HepG2 (cell line): ENCODE results near the gene CD320. TPM values are rescaled to one million over a fixed set of nuclear protein-coding genes. Genes with fewer than 3 reads are reported as not detected.

Experiments used
- ATAC-seq: fragments of 200-7000 bp; cut with Tn5 transposase; 3 replicates; pipeline ENCODE4 v1.9.1; 2020; ENCODE audit warnings: mild to moderate bottlenecking, moderate library complexity
- BruUV-seq: library from RNA; stranded (reverse); fragments of 400-500 nt; replicated peaks from 2 replicates; lab custom pipeline; 2021; lab: Mats Ljungman, UMichigan
- CTCF ChIA-PET: fragments of 300-600 bp; formaldehyde crosslinking; extraction: SDS; loops from one replicate; lab custom pipeline; 2021; ENCODE audit warnings: low total read pairs, inconsistent platforms, low intra/inter-chr PET ratio; lab: Yijun Ruan, JAX
- POLR2A ChIA-PET: fragments of 350-600 bp; sonication (Branson Sonifier 250); formaldehyde crosslinking; loops from one replicate; lab custom pipeline; 2020; ENCODE audit warnings: antibody characterized with exemption, inconsistent platforms; lab: Yijun Ruan, JAX
- DNase-seq: peaks from one replicate; pipeline ENCODE4 v3.0.0-alpha.2; 2015; ENCODE audit warnings: low spot score
- FAIRE-seq: peaks from 3 replicates; lab custom pipeline; 2011; peaks lifted over from hg19 to GRCh38; lab: Jason Lieb, UNC
- H2AFZ ChIP-seq: one replicate; pipeline ENCODE4 v1.6.1; 2011; ENCODE audit warnings: low read length, inconsistent platforms
- H3K27ac ChIP-seq: fragments of 300-600 bp; 3 replicates; pipeline ENCODE4 v1.8.0; 2011; ENCODE audit warnings: mixed run types, mild to moderate bottlenecking, mixed read lengths, low read length, inconsistent platforms; ENCODE audit not compliant: insufficient read depth; ENCODE audit errors: extremely low read length
- H3K27me3 ChIP-seq, 2 experiments: fragments of 200-600 bp in 1 of 2; 2 replicates in 1 of 2; 3 replicates in 1 of 2; pipeline versions ENCODE4 v1.6.0 to v1.8.0; 2011; ENCODE audit warnings: low read length in 2 of 2, mild to moderate bottlenecking in 2 of 2, moderate library complexity in 2 of 2, inconsistent platforms in 1 of 2; ENCODE audit not compliant: insufficient read depth in 2 of 2, control insufficient read depth in 1 of 2
- H3K36me3 ChIP-seq, 2 experiments: fragments of 200-600 bp in 1 of 2; replicated peaks in 1 of 2; 2 replicates in 1 of 2; 3 replicates in 1 of 2; pipeline versions ENCODE4 v1.5.1 to v1.8.0; 2011; ENCODE audit warnings: low read length in 2 of 2, inconsistent platforms in 1 of 2; ENCODE audit not compliant: insufficient read depth in 2 of 2, control insufficient read depth in 1 of 2
- H3K4me1 ChIP-seq: 2 replicates; pipeline ENCODE4 v1.5.1; 2012; ENCODE audit warnings: low read length, inconsistent platforms; ENCODE audit not compliant: insufficient read depth
- H3K4me2 ChIP-seq: 2 replicates; pipeline ENCODE4 v1.6.0; 2011; ENCODE audit warnings: low read depth, low read length, inconsistent platforms
- H3K4me3 ChIP-seq, 3 experiments: fragments of 200-600 bp in 1 of 3; sonication (generic), shearing (Covaris generic) in 1 of 3; replicated peaks in 1 of 3; 2 replicates each; pipeline ENCODE4 v1.5.1; 2011 to 2016; ENCODE audit warnings: low read length in 3 of 3, inconsistent platforms in 2 of 3, low read depth in 2 of 3, mild to moderate bottlenecking in 2 of 3, control low read depth in 1 of 3, mixed read lengths in 1 of 3; ENCODE audit not compliant: insufficient read depth in 1 of 3
- H3K79me2 ChIP-seq: one replicate; pipeline ENCODE4 v1.6.1; 2011; ENCODE audit warnings: low read length, inconsistent platforms; ENCODE audit not compliant: insufficient read depth
- H3K9ac ChIP-seq: 2 replicates; pipeline ENCODE4 v1.6.0; 2011; ENCODE audit warnings: mild to moderate bottlenecking, low read depth, low read length, inconsistent platforms; ENCODE audit not compliant: insufficient read depth
- H3K9me3 ChIP-seq: 2 replicates; pipeline ENCODE4 v1.5.1; 2012; ENCODE audit warnings: mild to moderate bottlenecking, low read length
- H4K20me1 ChIP-seq: 2 replicates; pipeline ENCODE4 v1.6.0; 2011; ENCODE audit warnings: inconsistent platforms, mild to moderate bottlenecking, low read length, moderate library complexity; ENCODE audit not compliant: insufficient read depth
- ASH2L ChIP-seq: fragments of 300-600, 200-600 bp; sonication (generic); IDR thresholded peaks from 2 replicates; pipeline ENCODE4 v1.7.0; 2017; ENCODE audit warnings: low read depth, mild to moderate bottlenecking, moderate library complexity, mixed read lengths, low read length; ENCODE audit not compliant: insufficient read length
- HIC2 ChIP-seq: sonication (generic); formaldehyde crosslinking; IDR thresholded peaks from 2 replicates; pipeline ENCODE4 v1.9.0; 2022; ENCODE audit warnings: low read depth, missing genetic modification reagents
- MIXL1 ChIP-seq: IDR thresholded peaks from 2 replicates; pipeline ENCODE4 v1.6.1; 2016
- MTERF4 ChIP-seq: sonication (generic); formaldehyde crosslinking; IDR thresholded peaks from 2 replicates; pipeline ENCODE4 v1.8.0; 2023; ENCODE audit warnings: mild to moderate bottlenecking, missing genetic modification reagents
- NKX3-1 ChIP-seq: sonication (generic); formaldehyde crosslinking; IDR thresholded peaks from 2 replicates; pipeline ENCODE4 v1.5.0; 2020; ENCODE audit warnings: missing genetic modification reagents
- NR2F2 ChIP-seq: IDR thresholded peaks from 2 replicates; pipeline ENCODE4 v1.6.1; 2012; ENCODE audit warnings: low read depth, inconsistent platforms, borderline replicate concordance
- POLR2G ChIP-seq: fragments of 200-400 bp; formaldehyde crosslinking; IDR thresholded peaks from 2 replicates; pipeline ENCODE4 v1.6.1; 2018; ENCODE audit warnings: mild to moderate bottlenecking, low read depth, low read length, moderate library complexity
- SUZ12 ChIP-seq: fragments of 150-350 bp; IDR thresholded peaks from 2 replicates; pipeline ENCODE4 v1.6.1; 2014; ENCODE audit warnings: low read depth, low read length
- ZBTB8A ChIP-seq: sonication (generic); formaldehyde crosslinking; IDR thresholded peaks from 2 replicates; pipeline ENCODE4 v1.4.0; 2020; ENCODE audit warnings: mild to moderate bottlenecking, low read depth, missing genetic modification reagents, borderline replicate concordance
- ZFY ChIP-seq: sonication (generic); formaldehyde crosslinking; IDR thresholded peaks from 2 replicates; pipeline ENCODE4 v1.4.0; 2020; ENCODE audit warnings: missing genetic modification reagents
- ZNF431 ChIP-seq: sonication (generic); formaldehyde crosslinking; IDR thresholded peaks from 2 replicates; pipeline ENCODE4 v1.9.0; 2022; ENCODE audit warnings: missing genetic modification reagents, low read depth, mild to moderate bottlenecking, borderline replicate concordance
- ZNF562 ChIP-seq: sonication (generic); formaldehyde crosslinking; IDR thresholded peaks from 2 replicates; pipeline ENCODE4 v1.8.0; 2022; ENCODE audit warnings: missing genetic modification reagents, borderline replicate concordance
- ZNF687 ChIP-seq: sonication (generic); formaldehyde crosslinking; IDR thresholded peaks from 2 replicates; pipeline ENCODE4 v1.5.1; 2020; ENCODE audit warnings: mild to moderate bottlenecking, missing genetic modification reagents, moderate library complexity
- ZSCAN20 ChIP-seq: sonication (generic); formaldehyde crosslinking; IDR thresholded peaks from 2 replicates; pipeline ENCODE4 v1.4.0; 2020; ENCODE audit warnings: missing genetic modification reagents, mild to moderate bottlenecking, borderline replicate concordance
- WGBS: methylation state at CpG from one replicate; pipeline ENCODE4 v1.1.6; 2017; ENCODE audit warnings: low lambda C conversion rate; 5-methylcytosine and 5-hydroxymethylcytosine counted together
- in situ Hi-C: cut with HindIII; loops from 2 replicates; pipeline ENCODE4 v1.10.0; 2017; ENCODE audit warnings: low pct_unique_long_range_greater_than_20kb; ENCODE audit not compliant: extremely low pct_ligation_motif_present
- intact Hi-C: fragments of 100-400 bp; cut with micrococcal nuclease; formaldehyde crosslinking; loops from one replicate; pipeline ENCODE4 v1.10.0; 2022; ENCODE audit not compliant: unreplicated experiment
- polyA plus RNA-seq, 8 experiments: library from polyadenylated mRNA; depleted of rRNA in 3 of 8; stranded (reverse) in 7 of 8; unstranded in 1 of 8; fragments of >200 nt; fragmentation: Illumina TruSeq in 4 of 8; extraction: Trizol in 4 of 8; gene quantifications; 2 replicates each; pipeline versions ENCODE4 v1.2.1 to v1.2.3, GENCODE V29; 2011 to 2016; ENCODE audit warnings: low read depth in 4 of 8, missing spikeins in 1 of 8, mixed read lengths in 1 of 8; ENCODE audit not compliant: insufficient read depth in 1 of 8
- total RNA-seq, 5 experiments: library from RNA; depleted of rRNA; stranded (reverse); fragments of >200 nt; fragmentation: Illumina TruSeq; extraction: Trizol; gene quantifications; 2 replicates each; pipeline ENCODE4 v1.2.3, GENCODE V29; 2016; ENCODE audit warnings: low read depth in 1 of 5

Gene CD320
- total and polyA plus RNA-seq, 2 of the 13 experiments (the other 11 are each of a cell fraction or from before 2014, with no cell fraction given): 83.1 to 99.9 TPM

DNA sequence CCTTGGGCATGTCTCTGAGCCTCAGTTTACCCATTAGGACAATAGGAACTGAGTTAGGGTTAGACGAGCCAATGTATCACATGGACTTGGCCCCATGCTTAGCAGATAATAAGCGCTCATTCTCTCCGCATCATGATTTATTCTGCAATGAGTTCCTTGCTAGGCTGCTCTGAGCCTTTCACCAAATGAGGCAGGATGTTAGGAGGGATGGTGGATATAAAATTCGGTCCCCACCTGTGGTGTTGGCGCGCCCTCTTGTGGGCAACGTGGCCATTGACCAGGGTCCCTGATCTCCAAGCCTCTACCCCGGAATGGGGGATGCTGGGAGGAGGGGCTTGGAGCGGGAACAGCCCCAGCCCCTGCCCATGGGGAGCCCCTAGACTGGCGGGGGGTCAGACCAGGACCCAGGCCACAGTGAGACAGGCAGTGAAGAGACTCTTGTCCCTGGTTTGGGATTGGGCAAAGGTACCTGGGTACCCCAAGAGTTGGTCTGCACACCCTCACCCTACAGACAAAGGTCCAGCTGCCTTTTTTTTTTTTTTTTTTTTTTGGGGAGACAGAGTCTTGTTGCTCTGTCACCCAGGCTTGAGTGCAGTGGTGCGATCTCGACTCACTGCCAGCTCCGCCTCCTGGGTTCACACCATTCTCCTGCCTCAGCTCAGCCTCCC lies 55.1 kb downstream of the CD320 start:
- H2AFZ ChIP-seq: no peak overlapping the region
- intact Hi-C loops (loop anchor here (1.0 kb wide), 1 partner anchor 95 kb away; no protein-coding TSS in a partner anchor), in situ Hi-C loops (loop anchor here (5.0 to 25.0 kb wide), 2 partner anchors 96 to 241 kb away; partner anchors contain the start of gene ELAVL1)
- WGBS: 61% methylated on average over 10 of the region's 13 CpGs
- FAIRE-seq (peak; percentile 83), ATAC-seq (peak; percentile 74), DNase-seq (peak; percentile 67)
- ChIA-PET POLR2A (interaction anchor here (1.3 kb wide), 2 partner anchors 43 to 98 kb away, joined by 3 to 4 read pairs; no protein-coding TSS in a partner anchor), CTCF (interaction anchor here (0.7 to 2.2 kb wide), 3 partner anchors 94 to 282 kb away, joined by 4 to 45 read pairs (median 5); no protein-coding TSS in a partner anchor)
- H3K4me1 ChIP-seq: peaks cover 29% of the 10 kb centered on the region
- H4K20me1 ChIP-seq: no peaks in the 10 kb centered on the region; the same call in 1 of the 2 replicates
- H3K9me3 ChIP-seq: no peaks in the 10 kb centered on the region
- no peak overlapping the region for H3K9ac ChIP-seq
- H3K4me2 ChIP-seq: no peak overlapping the region
- no peak overlapping the region for H3K4me3 ChIP-seq
- peaks cover 2% of the 10 kb centered on the region for H3K79me2 ChIP-seq
- H3K36me3 ChIP-seq: peaks cover 24 to 53% of the 10 kb centered on the region in 2 experiments
- H3K27ac ChIP-seq: no peak overlapping the region
- H3K27me3 ChIP-seq: no peaks in the 10 kb centered on the region; a peak in 1 of 5 replicates
- no TSS peak for BruUV-seq
- no peak for TF ChIP-seq ZFY (CRISPR knock-in tag)
- no peak for TF ChIP-seq ZNF562 (CRISPR knock-in tag)
- no peak for TF ChIP-seq MTERF4 (CRISPR knock-in tag)
- TF ChIP-seq ASH2L: no peak
- no peak for TF ChIP-seq ZSCAN20 (CRISPR knock-in tag)
- TF ChIP-seq NKX3-1 (CRISPR knock-in tag): no peak
- peak; percentile 68 for TF ChIP-seq ZNF687
- no peak for TF ChIP-seq SUZ12
- no peak for TF ChIP-seq ZBTB8A
- TF ChIP-seq MIXL1 (CRISPR knock-in tag): 0 out of 2 replicates have a peak, but pooled peaks have one; percentile 58
- no peak for TF ChIP-seq POLR2G
- no peak for TF ChIP-seq HIC2
- no peak for TF ChIP-seq ZNF431 (CRISPR knock-in tag)
- TF ChIP-seq NR2F2: no peak
